Cerebellar nuclear complex (tissue), 1 donor: ENCODE measurements around the gene AMPD2.

ENCODE experiments used
- DNase-seq, 2 experiments: peaks; one replicate each; lab custom pipeline; 2025; lab: John Stamatoyannopoulos, UW

The AMPD2 gene

DNA sequence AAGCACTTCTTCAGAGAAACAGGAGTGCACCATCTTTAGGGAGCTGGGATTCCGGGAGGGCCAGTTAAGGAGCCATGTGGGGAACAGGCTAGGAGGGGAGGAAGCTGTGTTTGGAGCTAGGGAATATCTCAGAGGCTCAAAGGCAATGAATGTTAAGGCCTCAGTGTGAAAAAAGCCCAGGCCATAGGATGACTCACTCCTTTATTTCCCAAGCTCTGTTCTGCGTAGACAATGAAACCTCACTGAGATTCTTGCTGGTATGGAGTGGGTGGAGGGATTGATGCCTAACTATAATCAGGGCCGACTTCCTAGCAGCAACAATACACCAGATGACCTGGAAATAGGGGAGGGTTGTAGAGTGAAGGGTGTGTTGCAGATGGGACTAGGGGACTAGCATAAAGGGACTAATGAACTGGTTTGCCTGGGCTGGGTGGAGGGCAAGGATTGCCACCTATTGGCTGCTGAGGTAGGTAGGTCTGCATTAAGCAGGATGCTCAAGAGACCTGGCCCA, 2.3 kb upstream of the AMPD2 start:
- no peak for DNase-seq

GRCh38 chr1:109618661-109619575, 719 bp upstream of the AMPD2 start:
- DNase-seq, result no peak

DNA sequence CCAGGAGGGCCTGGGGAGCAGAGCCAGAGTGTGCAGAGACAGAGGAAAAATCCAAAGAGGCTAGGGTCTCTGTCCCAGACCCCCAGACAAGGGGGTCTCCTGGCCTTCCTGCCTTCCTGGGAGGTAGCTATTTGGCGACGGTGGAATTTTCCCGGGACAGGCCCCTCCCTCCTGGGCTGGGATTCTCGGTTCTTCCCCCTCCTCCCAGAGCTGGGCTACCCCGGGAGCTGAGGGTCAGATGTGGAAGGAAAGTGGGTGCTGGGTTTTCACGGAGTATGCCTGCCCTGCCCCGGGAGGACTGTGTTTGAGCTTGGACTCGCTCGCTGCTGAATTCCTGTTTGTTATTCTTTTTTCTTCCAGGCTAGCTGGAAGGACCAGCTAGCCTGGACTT, 759 bp downstream of the AMPD2 start:
- DNase-seq, result no peak

DNA sequence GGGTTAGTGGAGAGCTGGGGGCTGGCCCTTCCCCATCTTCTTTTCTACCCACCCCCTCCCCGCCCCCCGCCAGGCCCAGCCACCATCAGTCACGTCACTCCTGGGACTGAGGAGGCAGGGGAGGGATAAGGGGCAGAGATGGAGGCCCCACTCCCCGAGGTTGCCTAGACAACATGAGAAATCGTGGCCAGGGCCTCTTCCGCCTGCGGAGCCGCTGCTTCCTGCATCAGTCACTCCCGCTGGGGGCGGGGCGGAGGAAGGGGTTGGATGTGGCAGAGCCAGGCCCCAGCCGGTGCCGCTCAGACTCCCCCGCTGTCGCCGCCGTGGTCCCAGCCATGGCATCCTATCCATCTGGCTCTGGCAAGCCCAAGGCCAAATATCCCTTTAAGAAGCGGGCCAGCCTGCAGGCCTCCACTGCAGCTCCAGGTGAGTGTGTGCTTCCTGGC, 1.2 kb downstream of the AMPD2 start:
- DNase-seq, result peak; percentile 11 to 66

DNA sequence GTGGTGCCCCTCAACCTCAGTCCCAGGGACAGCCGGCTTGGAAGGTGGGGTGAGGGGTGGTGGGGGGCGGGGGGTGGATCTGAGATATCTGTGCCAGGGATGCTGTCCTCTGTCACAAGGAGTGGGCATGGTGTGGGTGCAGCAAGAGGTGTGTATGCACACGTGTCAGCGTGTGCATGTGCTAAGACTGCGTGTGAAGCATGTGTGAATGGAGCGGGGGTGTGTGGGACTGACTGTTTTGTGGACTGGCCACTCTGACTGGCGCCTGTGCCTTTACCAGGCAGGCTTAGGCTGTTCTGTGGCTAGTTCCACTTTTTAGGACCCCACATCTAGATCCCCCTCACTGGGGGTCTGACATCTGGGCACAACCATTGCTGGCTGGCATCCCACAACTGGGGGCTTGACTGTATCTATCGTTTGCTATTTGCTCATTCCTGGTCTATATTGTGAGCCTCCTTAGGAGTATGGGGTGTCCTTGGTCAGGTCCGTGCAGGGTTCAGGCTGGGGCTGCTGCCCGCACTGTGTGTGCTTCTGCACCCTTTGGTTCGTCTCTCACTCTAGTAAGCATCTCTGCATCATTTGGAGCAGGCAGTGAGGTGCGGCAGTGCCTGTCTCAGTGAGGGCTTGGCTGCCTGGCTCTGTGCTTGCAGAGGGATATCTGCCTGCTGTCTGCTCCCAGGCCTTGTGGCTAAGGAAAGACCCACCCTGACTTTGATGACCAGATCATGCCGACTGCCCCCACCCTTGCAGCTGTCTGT, 1.9 kb downstream of the AMPD2 start:
- no peak for DNase-seq

DNA sequence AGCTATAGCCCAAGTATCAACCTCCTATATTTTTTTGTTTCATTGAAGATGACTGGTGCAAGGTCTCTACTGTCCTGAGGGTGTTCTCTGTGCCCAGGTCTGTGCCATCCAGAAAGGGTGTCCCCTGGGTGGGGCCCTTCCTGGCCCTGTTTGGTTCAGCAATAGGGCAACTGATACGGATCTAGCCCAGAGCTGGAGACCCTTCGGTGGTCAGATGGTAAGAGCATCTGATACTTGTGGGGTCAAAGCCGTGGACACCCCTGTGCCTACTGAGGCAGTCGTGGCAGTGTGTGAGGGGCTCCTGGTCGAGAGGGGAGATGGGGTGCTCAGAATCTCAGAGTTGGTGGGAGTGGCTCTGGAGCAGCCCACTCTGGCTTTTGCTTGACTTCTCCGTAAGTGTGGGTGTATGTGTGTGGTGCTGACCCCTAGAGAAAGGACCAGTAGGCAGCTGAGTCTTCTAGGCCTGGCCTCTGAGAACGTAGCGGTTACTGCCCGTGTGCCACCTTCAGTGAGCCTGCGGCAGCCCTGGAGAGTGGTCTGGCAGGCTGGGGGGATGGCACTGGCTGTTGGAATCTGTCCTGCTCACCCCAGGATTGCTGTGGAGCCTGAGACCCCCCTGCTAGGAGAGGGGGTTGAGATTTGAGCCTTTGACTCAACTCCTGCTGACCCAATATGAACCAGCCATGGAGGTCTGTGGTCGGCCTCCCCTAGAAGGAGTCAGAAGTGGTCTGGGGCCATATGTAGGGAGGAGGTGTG, 2.7 kb downstream of the AMPD2 start:
- no peak for DNase-seq

- no peak for DNase-seq
Measured at GRCh38 chr1:109622895-109623294, 3.3 kb downstream of the AMPD2 start.

DNA sequence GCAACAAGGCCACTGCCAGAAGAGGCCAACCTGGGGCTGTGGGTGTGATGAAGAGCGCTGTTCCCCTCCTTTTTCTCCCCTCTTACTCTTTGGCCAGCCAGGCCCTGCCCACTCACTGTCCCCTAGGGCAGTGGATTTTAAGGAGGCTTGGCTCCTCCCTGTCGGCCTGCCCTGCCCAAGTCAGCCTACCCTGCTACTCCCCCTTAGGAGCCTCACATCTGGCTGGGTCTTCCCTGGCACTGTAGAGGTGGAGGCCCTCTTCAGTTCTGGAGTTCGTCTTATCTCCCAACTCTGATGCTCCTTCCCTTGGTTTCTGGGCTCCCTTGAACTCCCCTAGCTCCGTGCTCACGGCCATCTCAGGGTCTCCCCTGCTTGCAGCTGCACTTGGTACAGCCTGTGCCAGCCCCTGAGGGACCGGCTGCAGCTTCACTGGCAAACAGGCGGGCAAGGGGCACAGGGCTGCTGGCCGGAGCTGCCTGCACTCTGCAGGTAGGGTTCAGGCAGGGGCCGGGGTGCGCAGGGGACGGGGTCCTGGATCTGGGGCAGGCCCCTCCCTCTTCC, 4.0 kb downstream of the AMPD2 start:
- no peak for DNase-seq

DNA sequence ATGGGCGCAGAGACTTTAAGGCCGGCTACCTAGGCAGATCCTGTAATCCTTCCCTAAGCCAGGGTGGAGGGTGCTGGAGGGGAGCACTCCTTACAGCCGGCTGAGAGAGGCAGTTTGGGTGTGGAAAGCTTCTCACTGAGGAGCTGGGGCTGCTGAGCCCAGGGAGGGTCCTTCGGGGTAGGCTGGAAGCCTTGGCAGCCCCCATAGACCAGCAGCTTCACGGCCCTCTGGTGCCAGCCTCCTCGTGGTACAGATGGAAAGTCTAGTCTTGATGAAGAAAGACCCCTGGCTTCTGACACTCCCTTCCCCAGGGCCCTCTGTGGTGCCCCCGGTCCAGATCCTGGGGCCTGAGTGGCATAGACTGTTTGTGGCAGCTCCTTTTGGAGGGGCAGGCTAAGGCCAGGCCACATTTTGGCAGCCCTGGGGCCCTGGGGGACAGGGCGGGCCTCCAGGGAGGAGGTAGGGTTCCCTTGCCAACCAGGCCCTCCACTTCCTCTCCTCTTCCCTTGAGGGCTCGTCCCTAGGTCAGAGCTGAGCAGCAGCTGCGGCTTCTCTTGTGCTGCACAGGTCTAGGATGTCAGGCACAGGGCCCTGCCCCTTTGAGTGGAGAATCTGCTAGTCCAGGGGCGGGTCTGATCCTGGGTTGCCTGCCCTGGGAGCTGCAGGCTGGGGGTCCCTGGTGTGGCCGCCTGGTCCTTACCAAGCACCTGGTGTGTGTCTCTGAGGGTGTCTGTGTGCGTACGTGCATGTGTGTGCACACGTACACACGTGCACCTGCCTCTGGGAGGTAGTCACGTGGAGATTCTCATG, 4.8 kb downstream of the AMPD2 start:
- DNase-seq, result no peak

GRCh38 chr1:109625176-109625575, 5.5 kb downstream of the AMPD2 start:
- no peak for DNase-seq

DNA sequence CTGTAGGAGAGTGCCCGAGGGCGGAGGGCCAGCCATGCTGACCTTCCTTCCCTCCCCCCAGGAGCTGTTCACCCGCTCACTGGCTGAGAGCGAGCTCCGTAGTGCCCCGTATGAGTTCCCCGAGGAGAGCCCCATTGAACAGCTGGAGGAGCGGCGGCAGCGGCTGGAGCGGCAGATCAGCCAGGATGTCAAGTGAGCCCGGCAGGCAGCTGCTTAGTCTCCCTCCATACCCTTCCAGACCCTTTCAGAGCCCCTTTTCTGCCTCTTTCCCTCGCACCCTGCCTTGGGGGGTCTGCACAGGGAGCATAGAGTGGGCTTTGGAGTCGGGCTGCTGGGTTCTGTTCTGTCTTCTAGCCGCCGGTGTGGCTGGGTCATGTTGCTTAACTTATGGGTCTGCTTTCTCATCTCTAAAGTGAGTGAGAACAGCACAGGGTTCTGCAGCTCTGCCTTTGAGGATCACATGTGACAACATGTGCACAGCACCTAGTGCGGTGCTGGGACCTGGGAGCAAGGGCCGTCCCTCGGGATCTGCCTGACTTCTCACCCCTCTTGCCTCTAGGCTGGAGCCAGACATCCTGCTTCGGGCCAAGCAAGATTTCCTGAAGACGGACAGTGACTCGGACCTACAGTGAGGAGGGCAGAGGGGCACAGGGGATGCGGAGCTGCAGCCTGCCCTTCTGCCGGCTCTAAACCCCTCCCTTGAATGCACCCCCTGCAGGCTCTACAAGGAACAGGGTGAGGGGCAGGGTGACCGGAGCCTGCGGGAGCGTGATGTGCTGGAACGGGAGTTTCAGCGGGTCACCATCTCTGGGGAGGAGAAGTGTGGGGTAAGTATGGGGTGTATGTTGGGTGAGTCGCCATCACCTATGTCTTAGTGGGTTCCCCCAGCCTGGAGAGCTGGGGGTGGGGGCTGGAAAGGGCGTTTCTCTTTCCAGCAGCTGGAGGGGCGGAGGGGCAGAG, 6.2 kb downstream of the AMPD2 start:
- DNase-seq, result no peak

GRCh38 chr1:109626682-109627408, 7.2 kb downstream of the AMPD2 start:
- DNase-seq, result no peak

DNA sequence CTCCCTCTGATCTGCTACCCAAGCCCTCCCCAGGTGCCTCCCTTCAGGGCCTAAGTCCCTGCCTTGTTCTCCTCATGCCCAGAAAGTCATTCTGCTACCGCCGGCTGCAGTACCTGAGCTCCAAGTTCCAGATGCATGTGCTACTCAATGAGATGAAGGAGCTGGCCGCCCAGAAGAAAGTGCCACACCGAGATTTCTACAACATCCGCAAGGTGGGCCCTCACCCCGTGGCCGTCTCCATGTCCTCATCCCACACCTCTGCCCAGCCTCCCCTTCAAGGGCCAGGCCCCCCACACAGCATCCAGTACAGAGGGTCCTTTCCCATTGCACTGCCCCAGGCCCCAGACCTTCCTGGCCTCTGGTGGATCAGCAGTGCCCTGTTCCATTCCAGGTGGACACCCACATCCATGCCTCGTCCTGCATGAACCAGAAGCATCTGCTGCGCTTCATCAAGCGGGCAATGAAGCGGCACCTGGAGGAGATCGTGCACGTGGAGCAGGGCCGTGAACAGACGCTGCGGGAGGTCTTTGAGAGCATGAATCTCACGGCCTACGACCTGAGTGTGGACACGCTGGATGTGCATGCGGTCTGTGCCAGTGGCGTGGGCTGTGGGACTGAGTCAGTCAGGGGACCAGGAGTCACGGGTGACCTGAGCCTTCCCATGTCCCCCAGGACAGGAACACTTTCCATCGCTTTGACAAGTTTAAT, 8.2 kb downstream of the AMPD2 start:
- DNase-seq, result no peak

DNA sequence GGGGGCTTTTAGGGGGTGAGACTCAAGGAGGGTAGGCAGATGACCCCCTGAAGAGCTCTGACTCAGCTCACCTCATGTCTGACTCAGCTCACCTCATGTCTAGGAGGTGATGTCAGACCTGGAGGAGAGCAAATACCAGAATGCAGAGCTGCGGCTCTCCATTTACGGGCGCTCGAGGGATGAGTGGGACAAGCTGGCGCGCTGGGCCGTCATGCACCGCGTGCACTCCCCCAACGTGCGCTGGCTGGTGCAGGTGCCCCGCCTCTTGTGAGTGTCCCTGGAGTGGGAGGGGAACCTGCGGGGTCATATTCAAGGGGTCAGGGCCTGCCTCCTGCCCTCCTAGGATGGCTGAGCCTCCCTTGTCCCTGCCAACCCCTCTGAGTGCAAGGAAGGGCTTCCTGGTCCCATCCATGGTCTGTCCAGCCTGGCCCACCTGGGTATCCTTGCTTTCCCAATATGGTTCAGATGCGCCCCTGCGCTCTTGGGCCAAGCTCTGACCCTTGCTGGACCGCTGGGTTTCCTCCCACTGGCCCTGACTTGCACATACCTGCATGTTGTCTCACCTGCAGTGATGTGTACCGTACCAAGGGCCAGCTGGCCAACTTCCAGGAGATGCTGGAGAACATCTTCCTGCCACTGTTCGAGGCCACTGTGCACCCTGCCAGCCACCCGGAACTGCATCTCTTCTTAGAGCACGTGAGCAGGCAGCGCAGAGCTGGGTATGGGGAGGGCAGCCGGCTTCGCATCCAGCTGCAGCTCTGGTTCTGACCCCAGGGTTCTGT, 9.1 kb downstream of the AMPD2 start:
- DNase-seq, result no peak

DNA sequence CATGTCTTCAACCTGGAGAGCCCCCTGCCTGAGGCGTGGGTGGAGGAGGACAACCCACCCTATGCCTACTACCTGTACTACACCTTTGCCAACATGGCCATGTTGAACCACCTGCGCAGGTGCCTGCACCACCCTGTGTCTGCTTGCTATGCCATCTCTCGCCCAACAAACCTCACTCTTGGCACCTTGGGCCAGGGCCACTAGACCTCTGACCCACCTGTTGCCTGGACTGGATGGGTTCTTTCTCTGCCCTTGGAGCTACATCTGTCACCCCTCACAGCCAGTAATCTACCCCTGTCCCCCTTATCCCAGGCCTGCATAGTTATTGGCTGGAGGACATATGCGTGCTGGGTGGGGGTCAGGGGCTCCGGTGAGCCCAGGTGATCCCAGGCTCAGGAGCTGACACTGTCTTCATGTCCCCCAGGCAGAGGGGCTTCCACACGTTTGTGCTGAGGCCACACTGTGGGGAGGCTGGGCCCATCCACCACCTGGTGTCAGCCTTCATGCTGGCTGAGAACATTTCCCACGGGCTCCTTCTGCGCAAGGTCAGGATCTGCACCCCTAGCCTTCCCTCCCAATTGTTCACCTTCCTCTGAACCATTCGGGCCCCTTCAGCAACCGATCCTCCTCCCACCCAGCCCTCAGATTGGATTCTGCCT, 9.9 kb downstream of the AMPD2 start:
- DNase-seq, result no peak

- no peak for DNase-seq
Measured at GRCh38 chr1:109630081-109630897, 10.7 kb downstream of the AMPD2 start.
